ENCODE data around the gene EIF4G1.

Gene EIF4G1

DNA sequence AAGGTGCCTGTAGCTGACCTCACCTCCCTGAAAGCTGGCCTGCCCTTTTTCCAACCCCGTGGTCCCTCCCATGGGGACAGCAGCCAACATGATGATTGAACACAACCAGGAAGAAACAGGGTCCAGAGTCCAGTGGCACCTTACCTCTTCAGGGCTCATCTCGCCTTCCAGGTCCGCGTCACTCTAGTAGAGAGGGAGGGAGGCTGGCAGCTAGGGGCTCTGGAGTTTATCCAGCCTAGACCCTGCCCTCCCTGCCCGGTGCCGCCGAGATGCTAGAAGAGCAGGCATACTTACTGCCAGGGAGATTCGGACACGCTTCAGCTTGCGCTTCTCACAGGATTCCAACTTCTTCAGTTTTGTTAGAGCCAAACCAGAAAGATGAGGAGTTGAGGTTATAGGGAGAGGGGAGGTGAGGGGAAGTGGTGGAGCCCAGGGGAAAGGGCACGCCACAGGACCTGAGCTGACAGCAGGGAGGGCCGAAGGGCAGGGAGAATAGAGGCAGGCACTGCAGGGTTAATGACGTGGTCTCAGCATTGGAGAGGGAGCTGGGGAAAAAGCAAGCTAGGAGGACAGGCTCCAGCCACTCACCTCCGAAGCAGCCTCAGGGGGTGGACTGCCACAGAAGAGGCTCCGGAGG lies 37.9 kb downstream of the EIF4G1 start:
- DNase-seq (ENCODE audit: low spot score), result no peak

GRCh38 chr3:184352897-184353545 lies 38.6 kb downstream of the EIF4G1 start:
- no peak for DNase-seq (ENCODE audit: low spot score)

- DNase-seq (ENCODE audit: low spot score), result no peak
These were observed 39.1 kb downstream of the EIF4G1 start for GRCh38 chr3:184353546-184353941.

DNA sequence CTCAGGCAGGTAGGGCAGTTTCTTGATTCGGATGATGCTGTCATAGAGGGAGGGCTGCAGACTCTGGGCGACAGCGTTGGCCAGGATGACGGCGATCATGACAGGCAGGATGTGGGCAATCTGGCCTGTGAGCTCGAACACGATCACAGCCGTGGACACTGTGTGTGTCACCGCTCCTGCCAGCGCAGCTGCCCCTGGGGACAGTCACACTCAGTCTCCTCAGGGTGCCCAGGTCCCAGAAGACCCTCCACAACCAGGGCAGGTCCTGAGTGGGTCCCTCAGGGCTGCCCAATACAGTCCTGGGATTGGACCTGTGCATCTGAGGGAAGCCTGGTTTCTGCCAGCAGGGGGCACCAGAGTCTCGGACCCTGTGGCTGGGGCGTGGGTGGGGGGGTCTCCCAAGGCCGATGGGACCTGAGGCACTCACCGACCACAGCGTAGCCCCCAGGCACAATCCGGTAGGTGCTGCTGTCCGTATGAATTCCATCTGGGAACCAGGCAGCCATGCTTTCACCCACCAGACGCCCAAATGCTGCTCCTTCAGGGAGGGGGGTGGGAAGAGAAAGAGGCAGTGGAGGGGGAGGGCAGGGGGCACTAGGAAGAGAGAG lies 39.8 kb downstream of the EIF4G1 start:
- DNase-seq (ENCODE audit: low spot score), result peak; percentile 70

- no peak for DNase-seq (ENCODE audit: low spot score)
These were observed 40.3 kb downstream of the EIF4G1 start for GRCh38 chr3:184354754-184355153.

GRCh38 chr3:184355261-184356040 lies 41.0 kb downstream of the EIF4G1 start:
- DNase-seq (ENCODE audit: low spot score), result no peak

- no peak for DNase-seq (ENCODE audit: low spot score)
These were observed 43.1 kb downstream of the EIF4G1 start for GRCh38 chr3:184357248-184358123.

- no peak for DNase-seq (ENCODE audit: low spot score)
These were observed 43.8 kb downstream of the EIF4G1 start for GRCh38 chr3:184358124-184358767.

DNA sequence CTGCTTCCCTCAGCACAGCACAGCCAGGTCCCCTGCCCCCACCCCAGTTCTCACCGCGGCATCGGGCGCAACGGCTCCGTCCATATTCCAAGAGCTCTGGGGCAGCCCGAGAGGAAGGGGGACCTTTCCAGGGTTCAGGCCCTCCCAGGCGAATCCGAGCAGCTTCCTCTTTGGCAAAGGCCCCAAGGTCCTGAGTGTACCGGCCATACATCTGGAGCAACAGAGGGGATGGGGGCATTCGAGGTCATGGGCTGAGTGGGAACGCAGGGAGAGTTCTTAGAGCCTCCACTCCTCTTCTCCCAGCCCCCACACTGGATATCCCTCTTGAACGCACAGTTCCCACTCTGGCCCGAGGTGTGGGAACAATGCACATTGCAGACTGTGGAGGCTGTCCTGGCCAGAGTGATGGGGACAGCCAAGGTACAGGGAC lies 44.5 kb downstream of the EIF4G1 start:
- DNase-seq (ENCODE audit: low spot score), result no peak

GRCh38 chr3:184359610-184360009 lies 45.2 kb downstream of the EIF4G1 start:
- no peak for DNase-seq (ENCODE audit: low spot score)

GRCh38 chr3:184360070-184360928 lies 45.9 kb downstream of the EIF4G1 start:
- DNase-seq (ENCODE audit: low spot score), result no peak

DNA sequence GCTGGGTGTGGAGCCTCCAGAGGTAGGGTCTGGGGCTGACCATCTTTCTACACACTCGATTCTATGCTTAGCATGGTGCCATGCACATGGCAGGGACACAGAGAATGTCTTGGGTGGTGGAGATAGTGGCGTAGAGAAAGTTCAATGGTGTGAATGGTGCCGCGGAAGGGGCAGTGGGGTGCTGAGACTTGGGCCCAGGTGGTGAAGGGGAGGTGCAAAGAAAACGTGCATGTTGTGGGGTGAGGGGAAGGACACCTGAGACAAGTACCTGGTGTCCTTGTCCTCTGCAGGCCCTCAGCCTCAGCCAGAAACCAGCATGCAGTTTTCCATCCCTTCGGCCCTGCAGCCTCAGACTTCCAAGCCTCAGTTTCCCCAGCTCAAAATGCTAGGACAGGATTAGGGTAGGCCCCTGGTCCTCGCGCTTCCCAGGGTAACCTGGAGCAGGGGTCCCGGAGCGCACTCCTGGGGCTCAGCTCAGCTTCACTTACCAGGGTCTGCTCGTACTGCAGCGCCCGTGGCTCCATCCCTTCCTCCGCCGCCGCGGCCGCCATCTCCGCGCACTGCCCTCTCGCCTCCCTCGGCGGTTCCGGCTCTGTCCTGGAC lies 46.6 kb downstream of the EIF4G1 start:
- no peak for DNase-seq (ENCODE audit: low spot score)

DNA sequence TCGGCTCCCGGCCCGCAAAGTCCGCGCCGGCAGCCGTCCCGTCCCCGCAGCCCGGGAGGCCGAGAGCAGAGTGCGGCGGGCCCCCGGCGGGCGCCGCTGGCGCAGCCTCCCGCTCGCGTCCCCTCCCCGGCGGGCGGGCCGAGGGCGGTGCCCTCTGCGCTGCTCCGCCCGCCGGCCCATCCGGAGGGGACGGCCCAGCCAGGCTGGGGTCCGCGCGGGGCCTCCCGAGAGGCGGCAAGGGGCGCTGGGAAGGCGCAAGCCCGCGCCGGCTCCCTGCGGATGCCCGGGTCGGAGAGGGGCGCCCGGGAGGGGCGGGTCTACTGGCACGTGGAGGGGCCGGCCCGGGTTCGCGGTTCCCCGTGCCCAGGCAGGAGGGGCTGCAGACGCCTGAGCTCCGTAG lies 47.1 kb downstream of the EIF4G1 start, which contains the start of the genes CLCN2 and POLR2H:
Gene CLCN2 (minus strand): TSS at position 74 of the 400 bp plus-strand sequence. CDS start 126 bp downstream, outside the sequence.
Gene POLR2H (plus strand): TSS at position 179 of the 400 bp plus-strand sequence. CDS start 1,783 bp downstream, outside the sequence.
- peak; percentile 61 for DNase-seq (ENCODE audit: low spot score)

GRCh38 chr3:184361932-184362667 lies 47.7 kb downstream of the EIF4G1 start:
- DNase-seq (ENCODE audit: low spot score), result peak; percentile 73

- DNase-seq (ENCODE audit: low spot score), result peak; percentile 96
These were observed 48.5 kb downstream of the EIF4G1 start for GRCh38 chr3:184362668-184363546.

- no peak for DNase-seq (ENCODE audit: low spot score)
These were observed 52.3 kb downstream of the EIF4G1 start for GRCh38 chr3:184366619-184367289.

GRCh38 chr3:184368116-184368515 lies 53.7 kb downstream of the EIF4G1 start:
- no peak for DNase-seq (ENCODE audit: low spot score)

Measured in hematopoietic multipotent progenitor cell treated with erythropoietin and hydrocortisone succinate and interleukin-3 and kit ligand, for 17 days (in vitro differentiated cells).